IPS-11a (cell line): Measurements from ENCODE around the gene SLCO1A2.

Experiments used
- H3K4me3 ChIP-seq: one replicate; pipeline ENCODE4 v1.5.1; 2013; ENCODE audit warnings: low read depth, low read length, control low read depth

Gene SLCO1A2

DNA sequence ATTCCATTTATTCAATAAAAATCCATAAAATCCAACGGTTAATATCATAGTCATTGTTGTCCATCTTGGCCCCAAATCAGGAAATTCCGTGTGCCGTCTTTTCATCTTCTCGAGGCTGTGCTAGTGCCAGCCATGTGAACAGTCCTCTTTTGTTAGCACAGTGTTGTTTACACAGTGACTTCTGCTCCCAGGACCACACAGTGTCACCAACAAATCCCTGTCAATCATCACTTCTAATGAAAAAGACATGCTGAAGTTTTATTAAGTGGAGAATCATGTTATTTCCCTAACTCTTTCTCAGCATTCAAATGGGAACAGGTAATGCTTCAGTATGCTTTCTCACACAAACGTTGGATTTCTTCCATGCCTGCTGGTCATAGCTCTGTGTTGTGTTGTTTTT lies 1.9 kb upstream of the SLCO1A2 start:
- H3K4me3 ChIP-seq: no peak overlapping the region

DNA sequence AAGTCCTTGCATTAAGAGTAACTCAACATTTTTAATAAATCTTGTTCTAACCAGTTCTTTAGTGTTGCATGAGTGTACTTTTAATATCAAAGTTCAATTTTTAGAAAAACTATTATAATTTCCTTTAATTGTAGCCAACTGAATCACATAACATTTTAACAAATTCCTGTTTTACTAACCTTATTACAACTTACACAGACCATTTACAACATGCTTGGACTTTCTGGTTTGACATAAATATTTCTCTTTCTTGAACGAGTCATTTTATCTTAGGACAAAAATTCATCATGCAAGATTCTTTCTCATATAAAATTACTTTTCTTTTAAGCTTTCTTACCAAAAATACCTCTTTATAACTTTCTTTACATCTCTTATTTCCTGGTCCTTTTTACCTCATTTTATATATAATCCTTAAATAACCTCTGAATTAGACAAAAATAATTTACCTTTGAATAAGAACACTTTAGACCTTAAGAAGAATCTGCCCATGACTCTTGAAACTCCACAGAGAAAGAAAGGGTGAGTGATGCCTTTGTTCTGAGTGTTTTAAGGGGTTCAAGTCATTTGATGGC lies 3.9 kb downstream of the SLCO1A2 start:
- H3K4me3 ChIP-seq: no peak overlapping the region

DNA sequence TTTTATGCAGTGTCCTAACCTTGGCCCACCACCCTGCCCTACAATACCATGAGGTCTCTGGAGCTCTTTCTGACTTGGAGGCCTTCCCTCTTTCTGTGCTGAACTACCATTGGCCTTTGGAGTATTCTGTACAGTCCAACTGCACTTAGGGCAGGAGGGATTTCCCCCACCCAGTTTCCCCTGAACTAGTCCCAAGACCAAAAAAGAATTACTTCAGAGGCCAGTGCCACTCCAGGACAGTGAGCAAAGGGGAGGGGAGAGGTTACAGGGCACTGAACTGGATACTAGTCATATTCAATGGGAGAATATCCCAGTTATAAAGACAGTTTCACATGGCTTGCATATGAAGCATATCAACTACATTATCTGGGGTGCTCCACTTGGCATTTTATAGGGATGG lies 6.1 kb downstream of the SLCO1A2 start:
- no peak overlapping the region for H3K4me3 ChIP-seq

DNA sequence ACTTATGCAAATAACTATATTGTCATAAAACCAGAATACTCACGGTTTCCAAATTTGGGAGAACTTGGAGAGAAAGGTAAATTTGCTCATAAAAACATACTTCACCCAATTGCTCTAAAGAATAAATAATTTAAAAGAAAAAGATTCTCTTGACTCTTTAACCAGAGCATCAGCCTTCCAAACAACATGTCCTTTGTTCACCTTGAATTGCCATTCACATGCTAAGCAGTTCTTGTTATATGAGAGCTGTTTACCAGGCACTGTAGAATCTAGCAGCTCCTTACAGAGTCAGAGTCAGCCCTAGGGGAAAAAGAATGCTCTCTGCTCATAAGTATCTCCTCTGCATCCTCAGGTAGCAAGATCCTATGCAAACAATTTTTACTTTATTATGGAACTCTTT lies 10.2 kb downstream of the SLCO1A2 start:
- no peak overlapping the region for H3K4me3 ChIP-seq

DNA sequence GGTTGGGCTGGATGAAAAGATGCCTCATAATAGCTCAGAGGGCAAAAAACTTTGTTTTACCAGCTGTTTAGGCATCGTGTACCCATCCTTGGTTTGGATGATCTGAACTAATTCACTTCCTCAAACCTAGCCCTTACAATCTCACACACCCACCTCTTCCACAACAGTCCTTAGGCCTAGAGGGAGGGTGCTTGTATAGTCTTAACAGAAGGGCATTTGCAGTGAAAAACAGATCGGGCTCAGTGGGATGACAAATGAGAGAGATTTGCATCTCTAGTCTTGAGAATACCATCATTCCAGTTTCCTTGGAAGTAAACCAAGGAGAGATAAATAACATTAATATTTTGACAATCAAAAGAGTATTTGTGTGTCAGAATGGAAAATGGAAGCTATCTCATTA lies 11.0 kb downstream of the SLCO1A2 start:
- no peak overlapping the region for H3K4me3 ChIP-seq

DNA sequence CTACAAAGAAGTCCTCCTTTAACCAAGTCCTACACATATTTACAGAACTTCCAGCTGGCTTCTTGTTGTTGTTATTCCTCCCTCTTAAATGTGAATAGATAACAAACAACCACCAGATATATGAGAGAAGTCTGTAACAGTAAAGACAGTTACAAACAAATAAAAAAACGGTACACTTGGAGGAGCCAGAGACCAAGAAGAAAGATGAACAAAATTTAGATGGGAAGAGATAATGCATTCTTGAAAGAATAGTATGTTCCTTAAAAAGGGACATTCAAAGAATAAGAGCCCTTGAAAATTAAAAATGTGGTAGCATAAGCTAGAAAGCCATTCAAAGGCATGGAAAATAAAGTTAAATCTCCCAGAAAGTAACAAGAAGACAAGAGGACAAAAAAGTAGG lies 25.9 kb downstream of the SLCO1A2 start:
- H3K4me3 ChIP-seq: no peak overlapping the region

DNA sequence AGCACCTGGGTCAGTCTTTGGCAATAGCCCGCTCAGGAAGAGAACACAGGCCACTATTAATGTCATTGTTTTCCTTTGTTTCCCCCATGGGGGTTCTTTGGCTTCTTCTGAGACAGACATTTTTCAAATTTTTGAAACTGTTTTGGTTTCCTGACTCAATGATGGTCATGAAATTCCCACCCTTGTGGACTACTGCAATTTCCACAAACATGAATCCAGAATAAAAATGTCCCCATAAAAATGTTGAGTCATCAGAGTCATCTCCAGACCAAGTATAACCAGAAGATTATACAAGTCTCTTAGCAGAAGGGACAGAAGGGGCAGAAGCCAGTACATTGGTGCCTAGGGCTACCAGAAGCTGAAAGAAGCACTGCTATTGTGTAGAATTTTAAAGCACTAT lies 29.1 kb downstream of the SLCO1A2 start:
- no peak overlapping the region for H3K4me3 ChIP-seq

DNA sequence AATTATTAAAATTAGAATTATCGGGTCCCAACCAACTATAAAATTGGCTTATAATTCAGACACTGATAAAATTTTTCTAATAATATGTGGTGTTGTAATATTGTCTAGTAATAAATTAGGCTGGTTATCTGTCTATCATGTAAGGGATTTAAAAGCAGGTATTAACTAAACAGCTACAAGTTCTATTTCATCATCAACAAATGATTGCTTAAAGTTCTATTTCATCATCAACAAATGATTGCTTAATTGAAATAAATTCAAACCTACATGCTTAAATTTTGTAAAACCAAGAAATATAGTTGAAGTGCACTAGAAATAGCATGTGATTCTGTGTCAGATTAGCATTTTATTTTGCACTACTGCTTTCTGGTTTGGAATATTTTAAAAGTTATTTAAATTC lies 34.1 kb downstream of the SLCO1A2 start:
- no peak overlapping the region for H3K4me3 ChIP-seq

DNA sequence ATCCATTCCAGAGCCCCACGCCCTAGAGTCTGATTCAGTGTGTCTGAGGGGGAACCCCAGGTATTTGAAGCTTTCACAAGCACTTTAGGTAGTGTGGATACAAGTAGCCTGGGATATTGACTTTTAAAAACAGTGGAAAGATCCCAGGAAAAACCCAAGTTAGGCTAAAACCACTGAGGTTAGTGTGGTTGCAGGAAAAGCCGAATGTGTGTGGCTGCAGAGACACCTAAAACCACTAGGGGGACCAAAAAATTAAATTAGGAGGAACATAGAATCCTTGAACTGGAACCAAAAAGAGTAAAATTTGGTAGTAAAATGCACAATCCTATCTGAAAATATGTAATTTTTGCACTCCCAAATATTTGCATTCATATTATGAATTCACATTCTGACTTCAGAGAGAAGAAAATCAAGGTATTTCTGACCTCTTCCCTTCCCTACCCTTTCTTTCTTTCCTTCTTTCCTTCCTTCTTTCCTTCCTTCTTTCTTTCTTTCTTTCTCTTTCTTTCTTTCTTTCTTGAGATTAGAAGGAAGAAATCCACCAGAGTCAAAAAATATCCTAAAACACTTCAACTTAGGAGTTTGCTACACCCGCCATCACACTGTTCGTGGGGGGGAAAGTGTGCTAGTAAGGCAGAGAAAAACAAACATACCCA lies 37.8 kb downstream of the SLCO1A2 start:
- H3K4me3 ChIP-seq: no peak overlapping the region

DNA sequence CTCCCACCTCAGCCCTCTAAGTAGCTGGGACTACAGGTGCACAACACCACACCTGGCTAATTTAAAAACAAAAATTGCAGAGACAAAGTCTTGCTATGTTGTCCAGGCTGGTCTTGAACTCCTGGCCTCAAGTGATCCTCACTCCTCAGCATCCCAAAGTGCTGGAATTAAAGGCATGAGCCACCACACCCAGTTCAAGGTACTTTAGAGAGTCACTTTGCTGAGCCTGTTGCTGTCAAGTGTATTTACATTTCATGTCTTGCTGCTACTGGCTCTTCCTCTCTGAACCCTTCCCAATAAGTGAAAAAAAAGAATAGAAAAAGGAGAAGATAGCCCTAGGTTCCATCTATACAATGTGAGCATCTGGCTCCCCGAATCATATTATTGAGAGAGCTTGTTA lies 38.4 kb downstream of the SLCO1A2 start:
- H3K4me3 ChIP-seq: no peak overlapping the region

DNA sequence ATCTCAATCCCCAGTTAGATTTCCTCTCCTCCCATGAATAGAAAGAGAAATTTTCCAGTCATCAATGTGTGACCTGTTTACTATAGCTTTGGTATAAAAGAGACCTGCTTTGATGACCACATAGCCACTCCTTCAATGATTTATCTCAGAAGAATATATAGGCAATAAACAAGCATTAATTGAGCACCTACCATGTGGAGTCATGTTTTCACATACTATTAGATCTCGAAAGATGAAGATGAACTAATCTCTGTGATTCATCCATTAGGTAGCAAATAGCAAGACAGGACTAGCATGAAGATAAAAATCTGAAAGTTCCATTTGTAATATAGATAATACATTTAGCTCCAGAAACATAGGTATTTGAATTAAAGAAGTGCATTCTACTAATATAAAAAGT lies 40.5 kb downstream of the SLCO1A2 start:
- H3K4me3 ChIP-seq: no peak overlapping the region

DNA sequence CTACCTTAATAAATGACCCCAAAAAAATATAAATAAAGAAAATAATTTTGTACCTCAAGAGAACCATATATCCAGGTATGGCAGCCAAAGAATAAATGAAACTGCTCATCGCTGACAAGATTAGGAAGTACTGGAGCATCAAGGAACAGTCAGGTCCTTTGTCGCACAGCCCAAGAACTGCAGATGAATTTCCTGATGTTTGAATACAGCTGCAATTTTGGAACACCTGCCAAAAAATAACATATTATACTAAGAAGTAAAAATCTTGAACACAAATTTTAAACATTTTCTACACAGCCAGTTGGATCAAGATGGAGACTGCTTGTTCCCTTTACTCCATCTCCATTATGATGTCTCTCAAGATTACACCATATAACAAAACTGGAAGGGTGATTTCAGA lies 42.6 kb downstream of the SLCO1A2 start:
- H3K4me3 ChIP-seq: no peak overlapping the region

DNA sequence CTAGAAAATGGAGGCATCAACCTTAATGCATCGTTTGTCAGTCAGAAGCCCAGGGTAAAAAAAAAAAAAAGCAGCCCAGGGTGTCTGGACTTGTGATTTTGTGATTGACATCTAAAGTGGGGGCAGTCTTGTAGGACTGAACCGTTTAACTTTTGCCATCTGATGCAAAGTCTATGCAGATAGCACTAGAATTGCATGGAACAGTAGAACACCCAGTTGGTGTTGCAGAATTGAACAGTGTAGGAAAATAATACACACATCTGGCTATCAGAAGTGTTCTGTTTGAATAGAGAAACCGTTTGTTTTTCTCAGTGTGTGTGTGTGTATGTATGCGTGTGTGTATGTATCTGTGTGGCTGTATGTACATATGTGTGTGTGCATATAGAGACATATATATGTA lies 45.0 kb downstream of the SLCO1A2 start:
- H3K4me3 ChIP-seq: no peak overlapping the region

DNA sequence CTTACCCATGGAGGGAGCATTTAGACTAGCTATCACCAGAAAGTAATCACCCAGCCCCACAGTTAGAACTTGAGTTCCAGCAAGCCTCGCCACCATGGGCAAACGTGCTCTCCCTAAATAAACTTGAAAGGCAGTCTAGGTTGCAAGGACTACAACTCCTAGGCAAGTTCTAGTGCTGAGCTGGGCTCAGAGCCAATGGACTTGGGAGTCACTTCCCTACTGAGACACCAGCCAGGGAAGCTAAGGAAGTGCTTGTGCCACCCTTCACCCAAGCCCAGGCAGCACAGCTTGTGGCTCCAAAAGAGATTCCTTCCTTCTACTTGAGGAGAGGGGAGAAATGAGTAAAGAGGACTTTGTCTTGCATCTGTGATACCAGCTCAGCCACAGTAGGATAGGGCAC lies 57.9 kb downstream of the SLCO1A2 start:
- H3K4me3 ChIP-seq: no peak overlapping the region

DNA sequence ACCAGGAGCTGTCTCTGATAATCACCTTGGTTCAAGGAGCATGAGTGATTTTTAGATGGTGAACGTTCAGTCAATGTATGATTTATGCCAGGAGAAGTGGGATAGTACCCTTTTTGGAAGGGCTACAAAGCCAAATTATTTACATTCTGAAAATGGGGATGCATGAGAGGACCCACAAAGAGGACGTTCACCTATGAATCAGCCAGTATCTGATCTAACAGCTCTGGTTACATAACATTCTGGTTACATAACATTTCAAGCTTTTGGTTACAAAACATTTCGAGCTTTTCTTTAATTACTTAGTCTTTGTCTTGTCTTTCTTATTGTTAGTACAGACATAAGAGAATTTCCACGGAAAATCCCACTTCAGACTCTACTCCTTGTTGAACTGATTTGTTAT lies 68.8 kb downstream of the SLCO1A2 start:
- no peak overlapping the region for H3K4me3 ChIP-seq

DNA sequence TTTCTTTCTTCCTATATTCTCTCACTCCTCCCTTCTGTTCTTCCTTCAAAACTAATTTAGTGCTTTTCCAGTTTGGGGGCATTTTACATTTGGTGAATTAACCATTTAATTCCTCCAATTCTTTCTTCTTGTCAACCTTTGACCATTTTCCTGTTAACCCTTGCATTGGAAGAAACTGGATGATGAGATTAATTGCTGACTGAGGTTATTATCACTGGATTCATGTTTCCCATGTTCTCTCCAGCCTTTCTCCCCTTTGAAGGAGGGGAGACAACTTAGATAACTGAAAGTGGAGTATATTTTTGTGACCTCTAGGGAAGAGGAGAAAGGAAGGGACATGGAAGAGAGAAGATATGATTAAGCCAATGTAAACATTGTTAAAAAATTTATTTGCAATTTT lies 70.5 kb downstream of the SLCO1A2 start:
- no peak overlapping the region for H3K4me3 ChIP-seq

DNA sequence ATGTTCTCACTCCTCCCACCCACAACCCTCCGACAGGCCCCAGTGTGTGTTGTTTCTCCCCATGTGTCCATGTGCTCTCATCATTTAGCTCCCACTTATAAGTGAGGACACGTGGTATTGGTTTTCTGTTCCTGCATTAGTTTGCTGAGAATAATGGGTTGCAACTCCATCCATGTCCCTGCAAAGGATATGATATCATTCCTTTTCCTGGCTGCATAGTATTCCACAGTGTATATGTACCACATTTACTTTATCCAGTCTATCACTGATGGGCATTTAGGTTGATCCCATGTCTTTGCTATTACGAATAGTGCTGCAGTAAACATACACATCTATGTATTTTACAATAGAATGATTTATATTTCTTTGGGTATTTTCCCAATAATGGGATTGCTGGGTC lies 77.5 kb downstream of the SLCO1A2 start:
- H3K4me3 ChIP-seq: no peak overlapping the region

DNA sequence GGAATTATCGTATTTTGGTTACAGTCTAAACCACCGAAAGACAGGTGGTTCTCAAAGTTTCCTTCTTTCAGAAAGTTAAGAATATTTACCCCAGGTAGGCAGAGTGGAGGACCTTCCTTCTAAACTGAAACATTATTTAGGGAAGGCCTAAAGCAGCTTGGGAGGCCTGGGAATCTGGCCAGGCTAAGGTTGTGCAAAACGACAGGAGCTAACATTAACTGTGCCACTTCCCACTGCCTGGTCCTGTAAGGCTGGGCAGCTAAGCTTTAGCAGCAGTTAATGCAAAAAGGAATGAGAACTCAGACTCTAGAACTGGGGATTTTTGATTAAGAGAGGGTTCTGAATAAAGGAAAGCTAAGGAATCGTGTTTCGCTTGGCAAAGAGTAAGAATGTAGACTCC lies 82.6 kb downstream of the SLCO1A2 start:
- H3K4me3 ChIP-seq: no peak overlapping the region

DNA sequence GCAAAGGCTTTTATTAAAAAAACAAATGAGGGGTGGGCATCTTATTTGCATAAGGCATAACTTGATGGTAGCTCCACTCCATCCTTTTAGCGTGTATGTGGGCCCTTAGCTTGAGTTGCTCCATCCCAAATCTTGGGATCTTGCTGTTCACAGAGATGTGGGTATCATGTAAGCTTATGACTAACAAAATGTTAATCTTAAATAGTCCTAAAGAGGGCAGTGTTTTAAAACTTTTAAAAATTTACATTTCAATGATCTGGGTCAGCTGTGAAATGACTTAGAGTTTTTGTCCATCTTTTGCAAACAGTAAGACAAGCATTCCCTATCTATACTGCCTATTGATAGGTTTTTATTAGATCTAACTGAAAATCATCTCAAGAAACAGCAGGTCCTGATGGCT lies 86.0 kb downstream of the SLCO1A2 start:
- H3K4me3 ChIP-seq: no peak overlapping the region

DNA sequence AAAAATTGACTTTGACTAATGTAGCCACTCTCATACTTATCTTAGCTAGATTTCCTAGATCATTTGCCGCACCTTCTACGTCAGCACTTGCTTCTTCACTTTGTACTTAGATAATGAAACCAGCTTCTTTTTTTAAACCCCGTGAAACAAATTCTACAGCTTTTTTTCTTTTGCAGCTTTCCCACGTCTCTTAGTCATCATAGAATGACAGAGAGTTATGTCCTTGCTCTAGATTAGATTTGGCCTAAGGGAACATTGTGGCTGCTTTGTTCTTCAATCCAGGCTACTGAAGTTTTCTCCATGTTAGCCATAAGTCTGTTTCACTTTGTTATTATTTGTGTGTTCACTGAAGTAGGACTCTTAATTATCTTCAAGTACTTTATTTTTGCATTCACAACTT lies 94.9 kb downstream of the SLCO1A2 start:
- H3K4me3 ChIP-seq: no peak overlapping the region

DNA sequence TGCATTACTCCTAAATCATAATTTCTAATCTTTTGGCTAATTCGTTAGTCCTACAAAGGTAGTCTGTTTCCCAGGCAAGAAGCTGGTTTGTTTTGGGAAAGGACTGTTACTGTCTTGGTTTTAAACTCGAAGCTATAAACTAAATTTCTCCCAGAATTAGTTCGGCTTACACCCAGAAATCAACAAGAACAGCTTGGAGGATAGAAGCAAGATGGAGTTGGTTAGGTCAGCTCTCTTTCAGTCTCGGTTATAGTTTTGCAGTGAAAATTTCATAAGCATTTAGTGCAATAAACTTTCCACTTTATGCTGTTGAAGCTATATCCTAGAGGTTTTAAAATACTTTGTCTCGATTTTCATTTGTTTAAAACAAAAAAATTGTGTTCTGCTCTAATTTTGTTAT lies 100.3 kb downstream of the SLCO1A2 start:
- no peak overlapping the region for H3K4me3 ChIP-seq

DNA sequence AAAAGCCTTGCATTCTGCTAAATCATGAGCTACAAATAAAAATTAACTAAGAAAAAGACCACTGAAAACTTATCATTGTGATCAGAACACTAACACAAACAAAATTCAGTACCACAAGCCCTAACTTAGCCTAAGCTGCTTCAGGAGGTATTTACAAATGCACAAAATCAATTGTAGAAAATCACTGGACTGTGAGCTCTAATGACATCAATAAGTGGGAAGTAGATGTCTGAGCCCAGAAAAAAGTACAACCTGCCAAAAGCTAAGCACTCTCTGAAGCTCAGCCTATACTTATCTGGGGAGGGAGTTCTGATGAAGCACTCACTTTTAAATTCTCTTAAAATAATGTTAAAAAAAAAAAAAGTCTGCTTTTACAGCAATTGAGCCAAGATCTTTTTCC lies 110.8 kb downstream of the SLCO1A2 start:
- H3K4me3 ChIP-seq: no peak overlapping the region

DNA sequence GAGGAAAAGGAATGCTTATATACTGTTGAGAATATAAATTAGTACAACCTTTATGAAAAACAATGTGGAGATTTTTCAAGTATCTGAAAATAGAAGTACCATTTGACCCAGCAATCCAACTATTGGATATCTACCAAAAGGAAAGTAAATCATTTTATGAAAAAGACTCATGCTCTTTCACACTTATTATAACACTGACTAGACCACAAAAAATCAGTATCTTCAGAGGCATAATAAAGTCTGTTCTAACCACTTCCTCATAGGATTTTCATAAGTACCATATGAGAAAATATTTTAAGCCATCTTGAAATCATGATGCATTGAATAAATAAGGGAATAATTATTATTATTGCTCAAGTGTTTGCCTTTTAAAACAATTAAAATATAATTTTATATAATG lies 112.9 kb downstream of the SLCO1A2 start:
- H3K4me3 ChIP-seq: no peak overlapping the region
